C4-2B (cell line): ENCODE measurements around the gene NDC1.

Experiments
- H3K27ac ChIP-seq: fragments of 450-650 bp; 2 replicates; pipeline ENCODE4 v1.5.1; 2017
- ZFX ChIP-seq: fragments of 450-650 bp; IDR thresholded peaks from 2 replicates; pipeline ENCODE4 v1.6.1; 2017
- TF ChIP-seq, protein P1 (sequence below): fragments of 450-650 bp; conservative IDR thresholded peaks from 2 replicates; pipeline ENCODE4 v1.5.1; 2017; ENCODE audit warnings: mild to moderate bottlenecking

Gene NDC1

DNA sequence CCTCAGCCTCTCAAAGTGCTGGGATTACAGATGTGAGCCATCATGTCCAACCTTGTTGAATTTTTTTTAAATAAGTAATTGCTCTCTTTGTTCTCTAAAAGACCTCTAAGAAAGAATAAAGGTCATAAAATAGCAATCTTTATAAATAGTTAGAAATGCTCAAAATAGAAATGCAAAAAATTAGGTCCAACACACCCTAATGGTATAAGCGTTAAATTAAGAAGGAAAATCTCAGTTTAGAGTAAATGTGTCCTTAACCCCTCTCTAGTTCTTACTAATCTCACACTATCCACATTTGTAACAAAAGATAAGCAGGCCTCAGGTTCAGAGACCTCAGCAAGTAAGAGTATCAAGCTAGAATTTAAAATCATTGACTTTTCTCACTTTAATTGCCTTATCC lies 60.8 kb downstream of the NDC1 start:
- no peak for TF ChIP-seq ZFX
- TF ChIP-seq, protein P1, sequence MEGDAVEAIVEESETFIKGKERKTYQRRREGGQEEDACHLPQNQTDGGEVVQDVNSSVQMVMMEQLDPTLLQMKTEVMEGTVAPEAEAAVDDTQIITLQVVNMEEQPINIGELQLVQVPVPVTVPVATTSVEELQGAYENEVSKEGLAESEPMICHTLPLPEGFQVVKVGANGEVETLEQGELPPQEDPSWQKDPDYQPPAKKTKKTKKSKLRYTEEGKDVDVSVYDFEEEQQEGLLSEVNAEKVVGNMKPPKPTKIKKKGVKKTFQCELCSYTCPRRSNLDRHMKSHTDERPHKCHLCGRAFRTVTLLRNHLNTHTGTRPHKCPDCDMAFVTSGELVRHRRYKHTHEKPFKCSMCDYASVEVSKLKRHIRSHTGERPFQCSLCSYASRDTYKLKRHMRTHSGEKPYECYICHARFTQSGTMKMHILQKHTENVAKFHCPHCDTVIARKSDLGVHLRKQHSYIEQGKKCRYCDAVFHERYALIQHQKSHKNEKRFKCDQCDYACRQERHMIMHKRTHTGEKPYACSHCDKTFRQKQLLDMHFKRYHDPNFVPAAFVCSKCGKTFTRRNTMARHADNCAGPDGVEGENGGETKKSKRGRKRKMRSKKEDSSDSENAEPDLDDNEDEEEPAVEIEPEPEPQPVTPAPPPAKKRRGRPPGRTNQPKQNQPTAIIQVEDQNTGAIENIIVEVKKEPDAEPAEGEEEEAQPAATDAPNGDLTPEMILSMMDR: no peak
- H3K27ac ChIP-seq: no peak overlapping the region

DNA sequence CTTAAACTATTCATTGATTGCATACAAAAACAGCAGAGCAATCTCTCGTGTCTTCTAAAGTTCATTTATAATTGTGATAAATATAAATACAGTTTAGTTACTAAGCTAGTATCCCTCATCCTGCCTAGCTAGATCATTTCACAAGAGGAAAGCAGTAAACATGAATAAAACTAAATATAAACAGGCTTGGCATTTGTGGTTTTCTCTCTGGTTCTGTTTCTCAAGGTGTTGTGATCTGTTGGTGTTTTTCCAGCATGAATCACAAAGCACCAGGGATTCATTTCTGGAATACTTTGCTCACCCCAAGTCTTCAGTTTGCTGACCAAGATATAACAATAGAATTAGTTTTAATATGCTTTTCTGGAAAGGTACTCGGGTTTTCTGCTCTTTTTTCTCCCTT lies 66.4 kb downstream of the NDC1 start:
- TF ChIP-seq ZFX: no peak
- TF ChIP-seq, protein P1: no peak
- H3K27ac ChIP-seq: no peak overlapping the region

DNA sequence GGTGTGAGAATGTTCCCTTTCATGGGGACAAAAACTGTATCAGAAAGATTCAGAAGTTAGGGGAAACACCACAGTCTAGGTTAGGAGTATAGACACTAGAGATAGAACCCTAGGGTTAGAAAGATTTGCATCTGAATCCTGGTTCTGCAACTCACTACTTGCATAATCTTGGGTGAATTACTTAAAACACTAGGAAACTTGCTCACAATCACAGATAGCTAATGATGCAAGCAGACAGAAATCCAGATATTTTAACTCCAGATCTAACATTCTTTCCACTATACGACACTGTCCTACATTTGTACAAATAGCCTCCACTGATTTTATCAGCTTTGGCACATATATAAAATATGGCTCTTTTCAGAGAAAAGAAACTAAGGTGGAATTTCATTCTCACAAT lies 68.3 kb downstream of the NDC1 start:
- no peak overlapping the region for H3K27ac ChIP-seq
- TF ChIP-seq, protein P1: no peak
- TF ChIP-seq ZFX: no peak

DNA sequence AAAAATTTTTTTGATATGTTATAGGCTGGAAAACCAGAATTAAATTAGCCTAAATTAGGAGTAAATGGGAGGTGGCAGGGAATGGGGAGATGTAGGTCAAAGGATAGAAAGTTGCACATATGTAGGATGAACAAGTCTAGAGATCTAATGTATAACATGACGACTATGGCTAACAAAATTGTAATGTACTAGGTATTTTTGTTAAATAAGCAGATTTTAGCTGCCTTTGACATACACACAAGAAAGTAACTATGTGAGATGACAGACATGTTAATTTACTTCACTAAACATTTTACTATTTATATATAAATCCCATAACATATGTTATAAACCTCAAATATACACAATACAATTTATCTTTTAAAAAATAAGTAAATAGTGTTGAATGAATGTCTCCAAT lies 68.9 kb downstream of the NDC1 start:
- H3K27ac ChIP-seq: no peak overlapping the region
- TF ChIP-seq ZFX: no peak
- TF ChIP-seq, protein P1: no peak

DNA sequence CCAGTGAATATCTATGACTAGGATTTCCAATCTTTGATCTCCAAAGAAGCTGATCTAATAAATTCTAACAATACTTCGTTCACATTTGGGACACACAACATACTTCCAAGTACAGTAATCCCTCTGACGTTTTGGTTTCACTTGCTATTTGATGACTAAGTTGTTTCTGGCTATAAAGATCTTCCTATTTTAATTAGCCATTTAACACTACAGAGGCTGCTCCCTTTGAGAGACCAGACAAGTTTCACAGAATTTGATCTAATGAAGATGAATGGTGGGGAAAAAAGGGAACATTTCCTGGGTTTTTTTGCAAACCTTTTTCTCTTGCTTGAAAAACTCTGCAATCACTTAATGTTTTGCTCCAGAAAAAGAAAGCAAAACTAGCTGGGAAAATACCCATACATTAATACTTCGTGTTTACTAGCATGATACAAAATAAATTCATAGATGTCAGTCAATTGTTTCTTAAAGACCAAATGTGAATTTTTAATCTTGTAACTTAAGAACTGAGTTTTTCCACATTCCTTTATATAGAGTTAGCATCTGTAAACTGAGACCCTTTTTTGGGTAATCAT lies 71.2 kb downstream of the NDC1 start:
- no peak overlapping the region for H3K27ac ChIP-seq
- no peak for TF ChIP-seq ZFX
- TF ChIP-seq, protein P1: no peak

DNA sequence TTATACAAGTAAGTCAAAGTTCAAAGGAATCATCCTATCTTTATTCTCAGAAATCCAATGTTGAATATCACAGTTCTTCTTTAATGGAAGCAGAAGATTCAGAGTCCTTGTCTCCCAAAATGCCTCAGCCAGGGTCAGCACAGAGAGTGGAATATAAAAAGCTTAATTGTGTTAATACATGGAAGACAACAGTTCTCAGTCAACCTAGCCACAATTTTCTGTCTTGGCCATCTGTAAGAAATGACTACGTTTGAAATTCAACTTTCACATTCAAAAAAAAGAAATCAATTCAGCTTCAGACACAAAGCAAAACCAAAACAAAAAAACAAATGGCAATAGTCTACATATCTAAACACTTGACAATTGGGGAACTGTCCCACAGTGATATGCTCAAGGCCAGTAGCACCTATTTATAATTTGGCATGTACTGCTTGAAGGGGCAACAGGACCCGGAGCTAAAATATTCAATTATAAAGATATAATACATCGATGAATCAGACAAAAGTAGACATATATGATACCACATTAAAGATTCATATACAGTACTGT lies 71.8 kb downstream of the NDC1 start:
- H3K27ac ChIP-seq: no peak overlapping the region
- no peak for TF ChIP-seq ZFX
- TF ChIP-seq, protein P1: no peak

DNA sequence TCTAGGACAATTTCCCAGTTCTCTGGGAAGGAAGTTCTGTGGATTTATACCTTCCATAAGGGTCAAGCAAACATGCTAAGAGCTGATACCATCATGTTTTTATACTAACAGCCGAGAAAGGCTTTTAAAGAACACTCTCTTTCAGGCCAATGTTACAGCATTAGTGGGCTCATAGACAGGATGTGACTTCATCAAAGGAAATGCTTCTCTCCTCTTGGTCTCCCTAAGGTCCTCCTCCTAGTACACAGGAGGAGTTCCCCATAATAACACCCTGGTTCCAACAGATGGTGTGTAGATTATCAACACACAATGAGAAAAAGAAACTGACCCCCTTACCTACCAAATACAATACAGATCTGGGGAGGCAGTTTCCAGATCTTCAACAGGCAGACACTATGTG lies 72.4 kb downstream of the NDC1 start:
- no peak for TF ChIP-seq ZFX
- TF ChIP-seq, protein P1: no peak
- no peak overlapping the region for H3K27ac ChIP-seq
